Measurements from ENCODE around the gene AAK1. TPM values are rescaled to one million over a fixed set of nuclear protein-coding genes. Genes with fewer than 3 reads are reported as not detected.
"Not testable (repeated sequence)": the region's sequence is repeated elsewhere in the genome, so short reads cannot be mapped to it uniquely, and the experiment has no call there.

The AAK1 gene
- total RNA-seq, 1 experiment from 2014 or later: 40.5 TPM

DNA sequence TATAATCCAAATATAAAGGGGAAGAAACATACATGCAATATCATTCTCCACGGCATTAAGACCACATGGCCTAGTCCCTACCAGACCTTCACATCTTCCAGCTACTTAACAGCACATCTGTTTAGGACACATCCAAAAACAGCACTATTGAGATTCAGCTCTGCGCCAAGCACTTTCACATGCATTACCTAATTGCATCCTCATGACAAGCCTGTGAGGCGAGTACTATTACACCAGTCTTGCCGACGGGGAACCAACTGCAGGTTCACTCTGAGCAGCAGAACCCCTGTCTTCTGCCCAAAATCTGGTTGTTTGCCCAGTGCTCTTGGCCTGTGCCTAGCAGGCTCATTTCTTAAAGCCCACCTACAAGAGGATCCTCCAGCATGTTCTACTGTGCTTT is 66.7 kb downstream of the AAK1 start:
- Histone ChIP-seq H3K4me1 (ENCODE audit: insufficient read depth, low read length, poor library complexity, severe bottlenecking) (peaks cover 7% of the 10 kb centered on the region), H3K9me3 (ENCODE audit: low read depth, low read length, poor library complexity, severe bottlenecking) (no peaks in the 10 kb centered on the region), H3K27me3 (replicated peaks; ENCODE audit: insufficient read depth, low read depth, low read length, poor library complexity) (no peaks in the 10 kb centered on the region), H3K27ac (ENCODE audit: low read depth, low read length, poor library complexity, severe bottlenecking) (no peak overlapping the region), H3K4me3 (ENCODE audit: low read depth, low read length, poor library complexity, severe bottlenecking) (no peak overlapping the region), H3K36me3 (ENCODE audit: insufficient read depth, low read length, poor library complexity, severe bottlenecking) (no peaks in the 10 kb centered on the region)
- no peak for DNase-seq (ENCODE audit: low spot score)
- POLR2A ChIA-PET (ENCODE audit: low non-redundant PET): no interaction called here
- TF ChIP-seq, protein P1, sequence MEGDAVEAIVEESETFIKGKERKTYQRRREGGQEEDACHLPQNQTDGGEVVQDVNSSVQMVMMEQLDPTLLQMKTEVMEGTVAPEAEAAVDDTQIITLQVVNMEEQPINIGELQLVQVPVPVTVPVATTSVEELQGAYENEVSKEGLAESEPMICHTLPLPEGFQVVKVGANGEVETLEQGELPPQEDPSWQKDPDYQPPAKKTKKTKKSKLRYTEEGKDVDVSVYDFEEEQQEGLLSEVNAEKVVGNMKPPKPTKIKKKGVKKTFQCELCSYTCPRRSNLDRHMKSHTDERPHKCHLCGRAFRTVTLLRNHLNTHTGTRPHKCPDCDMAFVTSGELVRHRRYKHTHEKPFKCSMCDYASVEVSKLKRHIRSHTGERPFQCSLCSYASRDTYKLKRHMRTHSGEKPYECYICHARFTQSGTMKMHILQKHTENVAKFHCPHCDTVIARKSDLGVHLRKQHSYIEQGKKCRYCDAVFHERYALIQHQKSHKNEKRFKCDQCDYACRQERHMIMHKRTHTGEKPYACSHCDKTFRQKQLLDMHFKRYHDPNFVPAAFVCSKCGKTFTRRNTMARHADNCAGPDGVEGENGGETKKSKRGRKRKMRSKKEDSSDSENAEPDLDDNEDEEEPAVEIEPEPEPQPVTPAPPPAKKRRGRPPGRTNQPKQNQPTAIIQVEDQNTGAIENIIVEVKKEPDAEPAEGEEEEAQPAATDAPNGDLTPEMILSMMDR (conservative IDR thresholded peaks at IDR 0.05; ENCODE audit: low read depth, low read length): no peak
- no peak for TF ChIP-seq EZH2 (IDR thresholded peaks at IDR 0.05; ENCODE audit: borderline replicate concordance, low read depth, low read length, poor library complexity, severe bottlenecking)
- BruUV-seq (replicated peaks): no TSS peak
- intact Hi-C loops (cut with micrococcal nuclease; ENCODE audit: unreplicated experiment): no loop called here
- CTCF ChIA-PET: no interaction called here

DNA sequence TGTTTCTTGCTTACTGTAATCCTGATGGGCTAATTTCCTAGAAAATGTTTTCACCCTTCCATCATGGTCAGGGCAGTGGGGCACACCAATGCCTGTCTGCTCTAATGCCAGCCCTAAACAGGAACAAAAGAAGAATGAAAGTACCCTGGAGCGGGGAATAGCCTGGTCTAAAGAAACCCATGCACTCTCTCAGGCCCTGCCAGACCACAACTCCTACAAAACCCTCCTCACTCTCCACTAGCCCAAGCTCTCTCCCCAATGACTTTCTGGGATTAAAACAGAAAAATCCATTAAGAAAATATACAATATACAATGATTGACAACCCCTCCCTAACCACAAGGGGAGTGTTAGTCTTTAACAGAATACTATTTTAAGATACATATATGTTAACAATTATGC is 67.6 kb downstream of the AAK1 start:
- no peaks in the 10 kb centered on the region for H3K36me3 ChIP-seq (ENCODE audit: insufficient read depth, low read length, poor library complexity, severe bottlenecking)
- H3K4me3 ChIP-seq (ENCODE audit: low read depth, low read length, poor library complexity, severe bottlenecking): no peak overlapping the region
- no TSS peak for BruUV-seq (replicated peaks)
- POLR2A ChIA-PET (ENCODE audit: low non-redundant PET): no interaction called here
- intact Hi-C loops (cut with micrococcal nuclease; ENCODE audit: unreplicated experiment): no loop called here
- no peaks in the 10 kb centered on the region for H3K4me1 ChIP-seq (ENCODE audit: insufficient read depth, low read length, poor library complexity, severe bottlenecking)
- no peaks in the 10 kb centered on the region for H3K27me3 ChIP-seq (replicated peaks; ENCODE audit: insufficient read depth, low read depth, low read length, poor library complexity)
- CTCF ChIA-PET: interaction anchor here (0.7 kb wide), 1 partner anchor 10 kb away, joined by 3 read pairs; no protein-coding TSS in a partner anchor
- H3K9me3 ChIP-seq (ENCODE audit: low read depth, low read length, poor library complexity, severe bottlenecking): no peaks in the 10 kb centered on the region
- H3K27ac ChIP-seq (ENCODE audit: low read depth, low read length, poor library complexity, severe bottlenecking): no peak overlapping the region
- DNase-seq (ENCODE audit: low spot score): no peak
- TF ChIP-seq EZH2 (IDR thresholded peaks at IDR 0.05; ENCODE audit: borderline replicate concordance, low read depth, low read length, poor library complexity, severe bottlenecking): no peak

DNA sequence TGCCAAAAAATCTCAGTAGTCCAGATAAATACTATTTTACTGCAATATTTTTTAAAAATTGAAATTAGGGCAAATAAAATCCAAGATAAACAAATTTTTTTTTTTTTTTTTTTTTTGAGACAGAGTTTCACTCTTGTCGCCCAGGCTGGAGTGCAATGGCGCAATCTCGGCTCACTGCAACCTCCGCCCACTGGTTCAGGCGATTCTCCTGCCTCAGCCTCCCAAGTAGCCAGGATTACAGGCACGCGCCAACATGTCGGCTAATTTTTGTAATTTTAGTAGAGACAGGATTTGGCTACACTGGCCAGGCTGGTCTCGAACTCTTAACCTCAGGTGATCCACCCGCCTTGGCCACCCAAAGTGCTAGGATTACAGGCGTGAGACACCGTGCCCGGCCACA is 68.2 kb downstream of the AAK1 start:
- POLR2A ChIA-PET (ENCODE audit: low non-redundant PET): not testable (repeated sequence)

DNA sequence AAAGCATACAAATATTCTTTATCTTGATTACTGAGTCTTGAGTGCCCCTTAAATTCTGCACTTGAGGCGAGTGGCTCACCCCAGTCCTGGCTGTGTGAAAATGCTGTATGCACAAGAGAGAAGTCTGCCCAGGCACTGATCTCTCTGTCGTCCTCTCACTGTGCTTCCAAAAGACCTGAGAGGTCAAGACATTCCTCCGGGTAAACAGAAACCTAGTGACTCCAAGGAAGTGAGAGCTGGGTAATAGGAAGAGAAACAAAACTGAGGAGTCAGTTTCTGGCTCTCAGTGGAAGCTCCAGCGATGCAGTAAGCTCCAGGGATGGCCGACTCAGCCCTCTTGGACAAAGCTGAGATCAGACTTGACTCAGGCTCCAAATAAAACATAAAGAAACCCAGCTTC is 70.9 kb downstream of the AAK1 start:
- no peak for DNase-seq (ENCODE audit: low spot score)
- intact Hi-C loops (cut with micrococcal nuclease; ENCODE audit: unreplicated experiment): no loop called here
- no peaks in the 10 kb centered on the region for H3K36me3 ChIP-seq (ENCODE audit: insufficient read depth, low read length, poor library complexity, severe bottlenecking)
- TF ChIP-seq, protein P1 (conservative IDR thresholded peaks at IDR 0.05; ENCODE audit: low read depth, low read length): no peak
- no peak for TF ChIP-seq EZH2 (IDR thresholded peaks at IDR 0.05; ENCODE audit: borderline replicate concordance, low read depth, low read length, poor library complexity, severe bottlenecking)
- BruUV-seq (replicated peaks): no TSS peak
- no peaks in the 10 kb centered on the region for H3K4me1 ChIP-seq (ENCODE audit: insufficient read depth, low read length, poor library complexity, severe bottlenecking)
- no peaks in the 10 kb centered on the region for H3K9me3 ChIP-seq (ENCODE audit: low read depth, low read length, poor library complexity, severe bottlenecking)
- H3K27ac ChIP-seq (ENCODE audit: low read depth, low read length, poor library complexity, severe bottlenecking): no peak overlapping the region
- H3K4me3 ChIP-seq (ENCODE audit: low read depth, low read length, poor library complexity, severe bottlenecking): no peak overlapping the region
- H3K27me3 ChIP-seq (replicated peaks; ENCODE audit: insufficient read depth, low read depth, low read length, poor library complexity): no peaks in the 10 kb centered on the region
- CTCF ChIA-PET: no interaction called here
- POLR2A ChIA-PET (ENCODE audit: low non-redundant PET): no interaction called here

More for the DNA sequence above, 68.2 kb downstream of the AAK1 start:
- H3K9me3 ChIP-seq (ENCODE audit: low read depth, low read length, poor library complexity, severe bottlenecking); DNase-seq (ENCODE audit: low spot score); intact Hi-C loops (cut with micrococcal nuclease; ENCODE audit: unreplicated experiment); H3K4me3 ChIP-seq (ENCODE audit: low read depth, low read length, poor library complexity, severe bottlenecking); H3K4me1 ChIP-seq (ENCODE audit: insufficient read depth, low read length, poor library complexity, severe bottlenecking); H3K27ac ChIP-seq (ENCODE audit: low read depth, low read length, poor library complexity, severe bottlenecking); H3K27me3 ChIP-seq (replicated peaks; ENCODE audit: insufficient read depth, low read depth, low read length, poor library complexity); H3K36me3 ChIP-seq (ENCODE audit: insufficient read depth, low read length, poor library complexity, severe bottlenecking); BruUV-seq (replicated peaks); CTCF ChIA-PET: not testable (repeated sequence)

All from A673 (cell line).